ENCODE results near the gene CYP4V2. TPM values are rescaled to one million over a fixed set of nuclear protein-coding genes. Genes with fewer than 3 reads are reported as not detected.

The CYP4V2 gene
- polyA plus RNA-seq, 1 of the 3 experiments (the other 2 are of a cell fraction): 7.8 TPM

DNA sequence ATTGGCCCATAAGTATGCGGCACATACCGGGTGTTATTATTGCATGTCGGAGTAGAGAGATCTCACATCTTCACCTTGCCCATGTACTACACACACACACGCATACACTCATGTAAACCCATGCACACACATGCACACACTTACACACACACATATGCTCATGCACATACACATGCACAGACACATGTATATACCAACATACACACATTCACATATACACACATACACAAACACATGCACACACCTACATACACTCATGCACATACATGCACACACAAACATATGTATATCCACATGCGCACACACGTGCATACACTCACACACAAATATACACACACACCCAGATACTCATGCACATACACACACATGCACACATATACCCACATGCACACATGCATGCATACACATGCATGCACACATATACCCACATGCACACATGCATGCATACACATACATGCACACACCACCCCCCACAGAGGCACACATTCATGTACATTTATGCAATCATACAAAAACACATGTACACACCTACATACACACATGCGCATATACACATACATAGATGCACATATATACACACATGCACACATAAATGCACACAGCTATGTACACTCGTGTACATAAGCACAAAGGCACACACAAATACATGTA, 11.2 kb downstream of the CYP4V2 start:
- Histone ChIP-seq H3K36me3 (replicated peaks in 1 of 2; ENCODE audit: control insufficient read depth in 1 of 2, insufficient read depth in 2 of 2, low read length in 1 of 2) (peaks cover 0 to 15% of the 10 kb centered on the region in 2 experiments), H3K9me3 (no peaks in the 10 kb centered on the region), H4K20me1 (ENCODE audit: insufficient read depth) (no peaks in the 10 kb centered on the region), H3K79me2 (ENCODE audit: insufficient read depth) (no peaks in the 10 kb centered on the region), H3K27ac (ENCODE audit: low read depth in 2 of 2, low read length in 1 of 2) (no peak overlapping the region), H3K4me2 (no peak overlapping the region), H2AFZ (ENCODE audit: low read depth) (no peak overlapping the region), H3K27me3 (ENCODE audit: insufficient read depth) (no peaks in the 10 kb centered on the region), H3K9ac (no peak overlapping the region), H3K4me3 (ENCODE audit: low read depth in 2 of 2, low read length in 1 of 2) (no peak overlapping the region), H3K9me2 (no peaks in the 10 kb centered on the region), H3F3A (replicated peaks; ENCODE audit: insufficient read depth) (peaks cover 28% of the 10 kb centered on the region), H3K4me1 (ENCODE audit: control insufficient read depth in 1 of 2, insufficient read depth in 2 of 2, low read depth in 1 of 2, low read length in 1 of 2) (peaks cover 0 to 4% of the 10 kb centered on the region in 2 experiments; a peak in 1 of 4 replicates)
- WGBS (ENCODE audit: low lambda C conversion rate): 91% methylated on average over 8 of the region's 8 CpGs
- ChIA-PET POLR2A (no interaction called here), CTCF (interaction anchor here (1.3 to 1.7 kb wide), 2 partner anchors 10 to 11 kb away, joined by 6 to 7 read pairs; partner anchors contain the start of gene CYP4V2)
- no peak for DNase-seq
- no peak for TF ChIP-seq POLR2AphosphoS5 (IDR thresholded peaks at IDR 0.05; ENCODE audit: low read depth, low read length)
- TF ChIP-seq, protein P1, sequence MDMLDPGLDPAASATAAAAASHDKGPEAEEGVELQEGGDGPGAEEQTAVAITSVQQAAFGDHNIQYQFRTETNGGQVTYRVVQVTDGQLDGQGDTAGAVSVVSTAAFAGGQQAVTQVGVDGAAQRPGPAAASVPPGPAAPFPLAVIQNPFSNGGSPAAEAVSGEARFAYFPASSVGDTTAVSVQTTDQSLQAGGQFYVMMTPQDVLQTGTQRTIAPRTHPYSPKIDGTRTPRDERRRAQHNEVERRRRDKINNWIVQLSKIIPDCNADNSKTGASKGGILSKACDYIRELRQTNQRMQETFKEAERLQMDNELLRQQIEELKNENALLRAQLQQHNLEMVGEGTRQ (IDR thresholded peaks at IDR 0.05; ENCODE audit: borderline replicate concordance, low read depth, low read length): no peak
- TF ChIP-seq, protein P2, sequence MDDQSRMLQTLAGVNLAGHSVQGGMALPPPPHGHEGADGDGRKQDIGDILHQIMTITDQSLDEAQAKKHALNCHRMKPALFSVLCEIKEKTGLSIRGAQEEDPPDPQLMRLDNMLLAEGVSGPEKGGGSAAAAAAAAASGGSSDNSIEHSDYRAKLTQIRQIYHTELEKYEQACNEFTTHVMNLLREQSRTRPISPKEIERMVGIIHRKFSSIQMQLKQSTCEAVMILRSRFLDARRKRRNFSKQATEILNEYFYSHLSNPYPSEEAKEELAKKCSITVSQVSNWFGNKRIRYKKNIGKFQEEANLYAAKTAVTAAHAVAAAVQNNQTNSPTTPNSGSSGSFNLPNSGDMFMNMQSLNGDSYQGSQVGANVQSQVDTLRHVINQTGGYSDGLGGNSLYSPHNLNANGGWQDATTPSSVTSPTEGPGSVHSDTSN (IDR thresholded peaks at IDR 0.05): no peak
- TF ChIP-seq, protein P3, sequence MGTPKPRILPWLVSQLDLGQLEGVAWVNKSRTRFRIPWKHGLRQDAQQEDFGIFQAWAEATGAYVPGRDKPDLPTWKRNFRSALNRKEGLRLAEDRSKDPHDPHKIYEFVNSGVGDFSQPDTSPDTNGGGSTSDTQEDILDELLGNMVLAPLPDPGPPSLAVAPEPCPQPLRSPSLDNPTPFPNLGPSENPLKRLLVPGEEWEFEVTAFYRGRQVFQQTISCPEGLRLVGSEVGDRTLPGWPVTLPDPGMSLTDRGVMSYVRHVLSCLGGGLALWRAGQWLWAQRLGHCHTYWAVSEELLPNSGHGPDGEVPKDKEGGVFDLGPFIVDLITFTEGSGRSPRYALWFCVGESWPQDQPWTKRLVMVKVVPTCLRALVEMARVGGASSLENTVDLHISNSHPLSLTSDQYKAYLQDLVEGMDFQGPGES (IDR thresholded peaks at IDR 0.05; ENCODE audit: low read depth, low read length): no peak
- TF ChIP-seq, protein P4, sequence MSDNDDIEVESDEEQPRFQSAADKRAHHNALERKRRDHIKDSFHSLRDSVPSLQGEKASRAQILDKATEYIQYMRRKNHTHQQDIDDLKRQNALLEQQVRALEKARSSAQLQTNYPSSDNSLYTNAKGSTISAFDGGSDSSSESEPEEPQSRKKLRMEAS (IDR thresholded peaks at IDR 0.05; ENCODE audit: low read depth): no peak
- no peak for TF ChIP-seq RAD21 (IDR thresholded peaks at IDR 0.05; ENCODE audit: low read length)
- no peak for TF ChIP-seq SMC3 (IDR thresholded peaks at IDR 0.05; ENCODE audit: low read depth, low read length)
- no peak for TF ChIP-seq RXRA (IDR thresholded peaks at IDR 0.05; ENCODE audit: borderline replicate concordance, low read depth)
- TF ChIP-seq GABPA (IDR thresholded peaks at IDR 0.05; ENCODE audit: low read depth): no peak
- no peak for TF ChIP-seq EZH2phosphoT487 (IDR thresholded peaks at IDR 0.05; ENCODE audit: borderline replicate concordance, low read depth)
- TF ChIP-seq, protein P5, sequence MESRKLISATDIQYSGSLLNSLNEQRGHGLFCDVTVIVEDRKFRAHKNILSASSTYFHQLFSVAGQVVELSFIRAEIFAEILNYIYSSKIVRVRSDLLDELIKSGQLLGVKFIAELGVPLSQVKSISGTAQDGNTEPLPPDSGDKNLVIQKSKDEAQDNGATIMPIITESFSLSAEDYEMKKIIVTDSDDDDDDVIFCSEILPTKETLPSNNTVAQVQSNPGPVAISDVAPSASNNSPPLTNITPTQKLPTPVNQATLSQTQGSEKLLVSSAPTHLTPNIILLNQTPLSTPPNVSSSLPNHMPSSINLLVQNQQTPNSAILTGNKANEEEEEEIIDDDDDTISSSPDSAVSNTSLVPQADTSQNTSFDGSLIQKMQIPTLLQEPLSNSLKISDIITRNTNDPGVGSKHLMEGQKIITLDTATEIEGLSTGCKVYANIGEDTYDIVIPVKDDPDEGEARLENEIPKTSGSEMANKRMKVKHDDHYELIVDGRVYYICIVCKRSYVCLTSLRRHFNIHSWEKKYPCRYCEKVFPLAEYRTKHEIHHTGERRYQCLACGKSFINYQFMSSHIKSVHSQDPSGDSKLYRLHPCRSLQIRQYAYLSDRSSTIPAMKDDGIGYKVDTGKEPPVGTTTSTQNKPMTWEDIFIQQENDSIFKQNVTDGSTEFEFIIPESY (IDR thresholded peaks at IDR 0.05; ENCODE audit: borderline replicate concordance, low read depth): no peak
- TF ChIP-seq EP300 (IDR thresholded peaks at IDR 0.05; ENCODE audit: borderline replicate concordance in 1 of 2, low read depth in 1 of 2, low read length in 1 of 2): no peak
- TF ChIP-seq RCOR1 (IDR thresholded peaks at IDR 0.05; ENCODE audit: low read length): no peak
- no peak for TF ChIP-seq GATA2 (CRISPR knock-in tag; IDR thresholded peaks at IDR 0.05)
- TF ChIP-seq, protein P6, sequence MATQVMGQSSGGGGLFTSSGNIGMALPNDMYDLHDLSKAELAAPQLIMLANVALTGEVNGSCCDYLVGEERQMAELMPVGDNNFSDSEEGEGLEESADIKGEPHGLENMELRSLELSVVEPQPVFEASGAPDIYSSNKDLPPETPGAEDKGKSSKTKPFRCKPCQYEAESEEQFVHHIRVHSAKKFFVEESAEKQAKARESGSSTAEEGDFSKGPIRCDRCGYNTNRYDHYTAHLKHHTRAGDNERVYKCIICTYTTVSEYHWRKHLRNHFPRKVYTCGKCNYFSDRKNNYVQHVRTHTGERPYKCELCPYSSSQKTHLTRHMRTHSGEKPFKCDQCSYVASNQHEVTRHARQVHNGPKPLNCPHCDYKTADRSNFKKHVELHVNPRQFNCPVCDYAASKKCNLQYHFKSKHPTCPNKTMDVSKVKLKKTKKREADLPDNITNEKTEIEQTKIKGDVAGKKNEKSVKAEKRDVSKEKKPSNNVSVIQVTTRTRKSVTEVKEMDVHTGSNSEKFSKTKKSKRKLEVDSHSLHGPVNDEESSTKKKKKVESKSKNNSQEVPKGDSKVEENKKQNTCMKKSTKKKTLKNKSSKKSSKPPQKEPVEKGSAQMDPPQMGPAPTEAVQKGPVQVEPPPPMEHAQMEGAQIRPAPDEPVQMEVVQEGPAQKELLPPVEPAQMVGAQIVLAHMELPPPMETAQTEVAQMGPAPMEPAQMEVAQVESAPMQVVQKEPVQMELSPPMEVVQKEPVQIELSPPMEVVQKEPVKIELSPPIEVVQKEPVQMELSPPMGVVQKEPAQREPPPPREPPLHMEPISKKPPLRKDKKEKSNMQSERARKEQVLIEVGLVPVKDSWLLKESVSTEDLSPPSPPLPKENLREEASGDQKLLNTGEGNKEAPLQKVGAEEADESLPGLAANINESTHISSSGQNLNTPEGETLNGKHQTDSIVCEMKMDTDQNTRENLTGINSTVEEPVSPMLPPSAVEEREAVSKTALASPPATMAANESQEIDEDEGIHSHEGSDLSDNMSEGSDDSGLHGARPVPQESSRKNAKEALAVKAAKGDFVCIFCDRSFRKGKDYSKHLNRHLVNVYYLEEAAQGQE (IDR thresholded peaks at IDR 0.05; ENCODE audit: low read depth, low read length): no peak
- TF ChIP-seq TEAD4 (IDR thresholded peaks at IDR 0.05; ENCODE audit: borderline replicate concordance, insufficient read depth): no peak

Data from SK-N-SH (cell line).